Measurements from ENCODE around the gene SOS1.

DNA sequence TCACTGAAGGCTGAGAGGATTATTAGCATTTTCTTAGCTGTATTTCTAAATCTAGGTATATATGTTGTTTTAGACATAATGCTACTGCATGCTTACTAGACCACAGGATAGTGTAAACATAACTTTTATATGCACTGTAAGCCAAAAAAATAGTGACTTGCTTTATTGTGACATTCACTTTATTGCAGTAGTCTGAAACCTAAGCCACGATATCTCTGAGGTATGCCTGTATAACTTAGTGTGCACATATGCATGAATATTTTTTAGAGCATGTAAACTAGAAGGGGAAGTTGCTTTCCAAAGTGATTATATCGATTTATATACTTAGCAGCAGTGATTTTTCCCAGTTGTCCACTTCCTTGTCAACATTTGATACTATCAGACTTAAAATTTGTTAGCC, 81.8 kb downstream of the SOS1 start:
- TF ChIP-seq, protein P1, sequence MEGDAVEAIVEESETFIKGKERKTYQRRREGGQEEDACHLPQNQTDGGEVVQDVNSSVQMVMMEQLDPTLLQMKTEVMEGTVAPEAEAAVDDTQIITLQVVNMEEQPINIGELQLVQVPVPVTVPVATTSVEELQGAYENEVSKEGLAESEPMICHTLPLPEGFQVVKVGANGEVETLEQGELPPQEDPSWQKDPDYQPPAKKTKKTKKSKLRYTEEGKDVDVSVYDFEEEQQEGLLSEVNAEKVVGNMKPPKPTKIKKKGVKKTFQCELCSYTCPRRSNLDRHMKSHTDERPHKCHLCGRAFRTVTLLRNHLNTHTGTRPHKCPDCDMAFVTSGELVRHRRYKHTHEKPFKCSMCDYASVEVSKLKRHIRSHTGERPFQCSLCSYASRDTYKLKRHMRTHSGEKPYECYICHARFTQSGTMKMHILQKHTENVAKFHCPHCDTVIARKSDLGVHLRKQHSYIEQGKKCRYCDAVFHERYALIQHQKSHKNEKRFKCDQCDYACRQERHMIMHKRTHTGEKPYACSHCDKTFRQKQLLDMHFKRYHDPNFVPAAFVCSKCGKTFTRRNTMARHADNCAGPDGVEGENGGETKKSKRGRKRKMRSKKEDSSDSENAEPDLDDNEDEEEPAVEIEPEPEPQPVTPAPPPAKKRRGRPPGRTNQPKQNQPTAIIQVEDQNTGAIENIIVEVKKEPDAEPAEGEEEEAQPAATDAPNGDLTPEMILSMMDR (IDR thresholded peaks at IDR 0.05; ENCODE audit: extremely low read depth in 1 of 2, insufficient read depth in 1 of 2, low read depth in 1 of 2, low read length in 2 of 2), result no peak
- TF ChIP-seq FOS (IDR thresholded peaks at IDR 0.05; ENCODE audit: borderline replicate concordance, insufficient read depth, low read length), result no peak
- no peak for TF ChIP-seq POLR2AphosphoS5 (IDR thresholded peaks at IDR 0.05; ENCODE audit: insufficient read depth, low read depth, low read length)
- TF ChIP-seq GATA2 (IDR thresholded peaks at IDR 0.05; ENCODE audit: insufficient read depth, insufficient read length, low read depth, low read length), result no peak
- TF ChIP-seq JUN (IDR thresholded peaks at IDR 0.05; ENCODE audit: borderline replicate concordance, insufficient read depth, insufficient read length, low read depth), result no peak
- no peak for TF ChIP-seq MAX (IDR thresholded peaks at IDR 0.05; ENCODE audit: insufficient read depth, insufficient read length)
- no peak for TF ChIP-seq EZH2 (IDR thresholded peaks at IDR 0.05; ENCODE audit: borderline replicate concordance, low read depth, low read length, severe bottlenecking)
- no peak for TF ChIP-seq MYC (IDR thresholded peaks at IDR 0.05; ENCODE audit: low read depth, low read length)
- TF ChIP-seq POLR2A (IDR thresholded peaks at IDR 0.05; ENCODE audit: low read depth, low read length), result no peak
